ENCODE data around the gene OR2H1.

GRCh38 chr6:29424575-29424974 is 32.4 kb upstream of the OR2H1 start:
- no peak for TF ChIP-seq POLR2A (IDR thresholded peaks at IDR 0.05)
- TF ChIP-seq, protein P1, sequence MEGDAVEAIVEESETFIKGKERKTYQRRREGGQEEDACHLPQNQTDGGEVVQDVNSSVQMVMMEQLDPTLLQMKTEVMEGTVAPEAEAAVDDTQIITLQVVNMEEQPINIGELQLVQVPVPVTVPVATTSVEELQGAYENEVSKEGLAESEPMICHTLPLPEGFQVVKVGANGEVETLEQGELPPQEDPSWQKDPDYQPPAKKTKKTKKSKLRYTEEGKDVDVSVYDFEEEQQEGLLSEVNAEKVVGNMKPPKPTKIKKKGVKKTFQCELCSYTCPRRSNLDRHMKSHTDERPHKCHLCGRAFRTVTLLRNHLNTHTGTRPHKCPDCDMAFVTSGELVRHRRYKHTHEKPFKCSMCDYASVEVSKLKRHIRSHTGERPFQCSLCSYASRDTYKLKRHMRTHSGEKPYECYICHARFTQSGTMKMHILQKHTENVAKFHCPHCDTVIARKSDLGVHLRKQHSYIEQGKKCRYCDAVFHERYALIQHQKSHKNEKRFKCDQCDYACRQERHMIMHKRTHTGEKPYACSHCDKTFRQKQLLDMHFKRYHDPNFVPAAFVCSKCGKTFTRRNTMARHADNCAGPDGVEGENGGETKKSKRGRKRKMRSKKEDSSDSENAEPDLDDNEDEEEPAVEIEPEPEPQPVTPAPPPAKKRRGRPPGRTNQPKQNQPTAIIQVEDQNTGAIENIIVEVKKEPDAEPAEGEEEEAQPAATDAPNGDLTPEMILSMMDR (IDR thresholded peaks at IDR 0.05 in 8 of 11, conservative IDR thresholded peaks at IDR 0.05 in 3 of 11): no peak
- TF ChIP-seq POLR2AphosphoS5 (IDR thresholded peaks at IDR 0.05): no peak

All from spleen (tissue), 7 donors.